Measurements from ENCODE around the gene ANGPT4. TPM values are rescaled to one million over a fixed set of nuclear protein-coding genes. Genes with fewer than 3 reads are reported as not detected.

Gene ANGPT4
- total RNA-seq, 2 donors from 2014 or later: 0.05 TPM; not detected in 1

GRCh38 chr20:888057-888456 lies 28.1 kb downstream of the ANGPT4 start:
- Histone ChIP-seq H3K36me3 (no peaks in the 10 kb centered on the region), H3K9me3 (no peaks in the 10 kb centered on the region), H3K4me1 (no peaks in the 10 kb centered on the region), H3K9ac (ENCODE audit: low read depth in 2 of 2, low read length in 2 of 2) (no peak overlapping the region), H3K4me3 (no peak overlapping the region), H3K27ac (no peak overlapping the region), H3K27me3 (no peaks in the 10 kb centered on the region)
- no peak for TF ChIP-seq CTCF (IDR thresholded peaks at IDR 0.05)
- intact Hi-C loops (cut with DNase I): no loop called here
- DNase-seq: no peak

GRCh38 chr20:887137-887536 lies 29.0 kb downstream of the ANGPT4 start:
- no peak overlapping the region for H3K9ac ChIP-seq (ENCODE audit: low read depth in 2 of 2, low read length in 2 of 2)
- H3K27ac ChIP-seq: no peak overlapping the region
- H3K27me3 ChIP-seq: no peaks in the 10 kb centered on the region
- H3K4me1 ChIP-seq: no peaks in the 10 kb centered on the region
- H3K36me3 ChIP-seq: no peaks in the 10 kb centered on the region
- no peak for DNase-seq
- intact Hi-C loops (cut with DNase I): no loop called here
- H3K9me3 ChIP-seq: no peaks in the 10 kb centered on the region
- no peak overlapping the region for H3K4me3 ChIP-seq
- no peak for TF ChIP-seq CTCF (IDR thresholded peaks at IDR 0.05)

GRCh38 chr20:884983-885952 lies 30.9 kb downstream of the ANGPT4 start:
- no peak overlapping the region for H3K27ac ChIP-seq
- no peak for DNase-seq
- no peak overlapping the region for H3K9ac ChIP-seq (ENCODE audit: low read depth in 2 of 2, low read length in 2 of 2)
- no peak for TF ChIP-seq CTCF (IDR thresholded peaks at IDR 0.05)
- H3K27me3 ChIP-seq: no peaks in the 10 kb centered on the region
- H3K36me3 ChIP-seq: no peaks in the 10 kb centered on the region
- H3K4me1 ChIP-seq: no peaks in the 10 kb centered on the region
- H3K9me3 ChIP-seq: no peaks in the 10 kb centered on the region
- intact Hi-C loops (cut with DNase I): no loop called here
- H3K4me3 ChIP-seq: no peak overlapping the region

- no peaks in the 10 kb centered on the region for H3K4me1 ChIP-seq
- H3K36me3 ChIP-seq: no peaks in the 10 kb centered on the region
- no peaks in the 10 kb centered on the region for H3K9me3 ChIP-seq
- H3K9ac ChIP-seq (ENCODE audit: low read depth in 2 of 2, low read length in 2 of 2): no peak overlapping the region
- no peak overlapping the region for H3K27ac ChIP-seq
- intact Hi-C loops (cut with DNase I): no loop called here
- H3K4me3 ChIP-seq: no peak overlapping the region
- no peak for DNase-seq
- TF ChIP-seq CTCF (IDR thresholded peaks at IDR 0.05): no peak
- H3K27me3 ChIP-seq: no peaks in the 10 kb centered on the region
These were observed 34.4 kb downstream of the ANGPT4 start for GRCh38 chr20:881783-882144.

- intact Hi-C loops (cut with DNase I): no loop called here
- H3K27ac ChIP-seq: no peak overlapping the region
- H3K9ac ChIP-seq (ENCODE audit: low read depth in 2 of 2, low read length in 2 of 2): no peak overlapping the region
- H3K4me3 ChIP-seq: no peak overlapping the region
- no peaks in the 10 kb centered on the region for H3K27me3 ChIP-seq
- TF ChIP-seq CTCF (IDR thresholded peaks at IDR 0.05): no peak
- DNase-seq: no peak
- no peaks in the 10 kb centered on the region for H3K9me3 ChIP-seq
- no peaks in the 10 kb centered on the region for H3K36me3 ChIP-seq
- H3K4me1 ChIP-seq: no peaks in the 10 kb centered on the region
These were observed 34.9 kb downstream of the ANGPT4 start for GRCh38 chr20:881051-881782.

Data from colonic mucosa (tissue), 4 donors.